Activated CD4-positive, alpha-beta memory T cell treated with anti-CD3 and anti-CD28 coated beads, Interleukin-2, amount 10 ng/mL, durations not matched to agents 7 days and 5 days (primary cell): Measurements from ENCODE around the gene SCARF2. TPM values are rescaled to one million over a fixed set of nuclear protein-coding genes. Genes with fewer than 3 reads are reported as not detected.

ENCODE experiments used
- CTCF ChIA-PET: fragments of 350-600 bp; sonication (Branson Sonifier 250); formaldehyde crosslinking; loops from one replicate; lab custom pipeline; 2021; ENCODE audit warnings: antibody characterized with exemption, inconsistent platforms; lab: Charles Lee
- POLR2A ChIA-PET: fragments of 350-600 bp; sonication (Branson Sonifier 250); formaldehyde crosslinking; loops from one replicate; lab custom pipeline; 2021; ENCODE audit warnings: antibody characterized with exemption; lab: Charles Lee
- DNase-seq: peaks from one replicate; pipeline ENCODE4 v3.0.0-alpha.2; 2020
- H3K27ac Mint-ChIP-seq: one replicate; pipeline ENCODE4 v1.8.0; 2021; ENCODE audit warnings: mild to moderate bottlenecking, mixed read lengths
- H3K27me3 Mint-ChIP-seq: one replicate; pipeline ENCODE4 v1.8.0; 2021; ENCODE audit warnings: mixed read lengths
- H3K36me3 Mint-ChIP-seq: one replicate; pipeline ENCODE4 v1.8.0; 2021; ENCODE audit warnings: low read depth, mixed read lengths
- H3K4me1 Mint-ChIP-seq: one replicate; pipeline ENCODE4 v1.8.0; 2021; ENCODE audit warnings: mixed read lengths
- H3K4me3 Mint-ChIP-seq: one replicate; pipeline ENCODE4 v1.8.0; 2021; ENCODE audit warnings: mild to moderate bottlenecking, mixed read lengths
- H3K9me3 Mint-ChIP-seq: one replicate; pipeline ENCODE4 v1.8.0; 2021; ENCODE audit warnings: mixed read lengths
- total RNA-seq, 2 experiments: library from RNA; stranded (reverse); gene quantifications; one replicate each; pipeline ENCODE4 v1.2.3, GENCODE V29; 2021

SCARF2 gene
- total RNA-seq, 2 experiments from 2014 or later, result 1.1 to 1.2 TPM

GRCh38 chr22:20442485-20443284 is 5.1 kb upstream of the SCARF2 start:
- H3K36me3 Mint-ChIP-seq, result peaks cover 22% of the 10 kb centered on the region
- H3K4me3 Mint-ChIP-seq, result no peak overlapping the region
- H3K4me1 Mint-ChIP-seq, result no peaks in the 10 kb centered on the region
- DNase-seq, result no peak
- peaks cover 9% of the 10 kb centered on the region for H3K27me3 Mint-ChIP-seq
- ChIA-PET POLR2A (no interaction called here), CTCF (interaction anchor here (1.3 kb wide), 1 partner anchor 14 kb away, joined by 5 read pairs; no protein-coding TSS in a partner anchor)
- H3K27ac Mint-ChIP-seq, result no peak overlapping the region
- no peaks in the 10 kb centered on the region for H3K9me3 Mint-ChIP-seq

- H3K27ac Mint-ChIP-seq, result no peak overlapping the region
- peaks cover 15% of the 10 kb centered on the region for H3K27me3 Mint-ChIP-seq
- ChIA-PET POLR2A (interaction anchor here (1.4 kb wide), 1 partner anchor 66 kb away, joined by 4 read pairs; the partner anchor contains the start of gene MED15), CTCF (interaction anchor here (1.2 to 1.3 kb wide), 2 partner anchors 14 to 53 kb away, joined by 3 to 5 read pairs; partner anchors contain the start of gene KLHL22)
- no peak overlapping the region for H3K4me3 Mint-ChIP-seq
- peaks cover 6% of the 10 kb centered on the region for H3K4me1 Mint-ChIP-seq
- peaks cover 19% of the 10 kb centered on the region for H3K36me3 Mint-ChIP-seq
- DNase-seq, result no peak
- no peaks in the 10 kb centered on the region for H3K9me3 Mint-ChIP-seq
Measured at GRCh38 chr22:20441631-20442484, 4.2 kb upstream of the SCARF2 start.

- peaks cover 20% of the 10 kb centered on the region for H3K27me3 Mint-ChIP-seq
- no peak overlapping the region for H3K27ac Mint-ChIP-seq
- CTCF ChIA-PET, result interaction anchor here (1.2 kb wide), 1 partner anchor 54 kb away, joined by 3 read pairs; the partner anchor contains the start of gene KLHL22
Measured at GRCh38 chr22:20440637-20441591, 3.3 kb upstream of the SCARF2 start.

GRCh38 chr22:20439928-20440575 is 2.4 kb upstream of the SCARF2 start:
- H3K4me3 Mint-ChIP-seq, result no peak overlapping the region
- CTCF ChIA-PET, result interaction anchor here (0.5 kb wide), 1 partner anchor 23 kb away, joined by 4 read pairs; no protein-coding TSS in a partner anchor
- H3K4me1 Mint-ChIP-seq, result peaks cover 11% of the 10 kb centered on the region
- H3K27ac Mint-ChIP-seq, result no peak overlapping the region
- peaks cover 28% of the 10 kb centered on the region for H3K27me3 Mint-ChIP-seq
- H3K36me3 Mint-ChIP-seq, result peaks cover 14% of the 10 kb centered on the region
- no peak for DNase-seq
- no peaks in the 10 kb centered on the region for H3K9me3 Mint-ChIP-seq
- POLR2A ChIA-PET, result interaction anchor here (1.4 kb wide), 1 partner anchor 67 kb away, joined by 4 read pairs; the partner anchor contains the start of gene MED15

More at GRCh38 chr22:20440637-20441591, 3.3 kb upstream of the SCARF2 start:
- DNase-seq, result no peak
- peaks cover 9% of the 10 kb centered on the region for H3K4me1 Mint-ChIP-seq
- POLR2A ChIA-PET, result interaction anchor here (1.4 kb wide), 1 partner anchor 67 kb away, joined by 4 read pairs; the partner anchor contains the start of gene MED15
- H3K4me3 Mint-ChIP-seq, result no peak overlapping the region
- peaks cover 14% of the 10 kb centered on the region for H3K36me3 Mint-ChIP-seq
- H3K9me3 Mint-ChIP-seq, result no peaks in the 10 kb centered on the region

GRCh38 chr22:20439556-20439927 is 1.9 kb upstream of the SCARF2 start:
- H3K36me3 Mint-ChIP-seq, result peaks cover 13% of the 10 kb centered on the region

GRCh38 chr22:20438678-20439492 is 1.3 kb upstream of the SCARF2 start:
- POLR2A ChIA-PET, result no interaction called here
- no peaks in the 10 kb centered on the region for H3K9me3 Mint-ChIP-seq
- H3K4me3 Mint-ChIP-seq, result no peak overlapping the region
- H3K4me1 Mint-ChIP-seq, result peaks cover 11% of the 10 kb centered on the region
- CTCF ChIA-PET, result interaction anchor here (0.6 kb wide), 1 partner anchor 21 kb away, joined by 4 read pairs; no protein-coding TSS in a partner anchor
- no peak overlapping the region for H3K27ac Mint-ChIP-seq
- peaks cover 40% of the 10 kb centered on the region for H3K27me3 Mint-ChIP-seq
- no peak for DNase-seq
- peaks cover 11% of the 10 kb centered on the region for H3K36me3 Mint-ChIP-seq

More at GRCh38 chr22:20439556-20439927, 1.9 kb upstream of the SCARF2 start:
- peaks cover 11% of the 10 kb centered on the region for H3K4me1 Mint-ChIP-seq
- DNase-seq, result no peak
- no peak overlapping the region for H3K4me3 Mint-ChIP-seq
- H3K27me3 Mint-ChIP-seq, result peaks cover 33% of the 10 kb centered on the region
- H3K9me3 Mint-ChIP-seq, result no peaks in the 10 kb centered on the region
- POLR2A ChIA-PET, result no interaction called here
- CTCF ChIA-PET, result interaction anchor here (0.5 kb wide), 1 partner anchor 22 kb away, joined by 4 read pairs; no protein-coding TSS in a partner anchor
- no peak overlapping the region for H3K27ac Mint-ChIP-seq

- Mint-ChIP-seq H3K27me3 (peaks cover 42% of the 10 kb centered on the region), H3K27ac (no peak overlapping the region), H3K4me1 (peaks cover 11% of the 10 kb centered on the region), H3K36me3 (peaks cover 11% of the 10 kb centered on the region), H3K4me3 (no peak overlapping the region), H3K9me3 (no peaks in the 10 kb centered on the region)
- no peak for DNase-seq
- POLR2A ChIA-PET, result no interaction called here
- CTCF ChIA-PET, result no interaction called here
Measured at GRCh38 chr22:20438427-20438677, 727 bp upstream of the SCARF2 start.

- H3K4me1 Mint-ChIP-seq, result peaks cover 12% of the 10 kb centered on the region
- DNase-seq, result no peak
- POLR2A ChIA-PET, result no interaction called here
Measured at GRCh38 chr22:20436768-20437612, 635 bp downstream of the SCARF2 start.

GRCh38 chr22:20436307-20436767 is 1.3 kb downstream of the SCARF2 start:
- no peak for DNase-seq
- ChIA-PET CTCF (no interaction called here), POLR2A (no interaction called here)
- no peak overlapping the region for H3K27ac Mint-ChIP-seq
- H3K27me3 Mint-ChIP-seq, result peaks cover 58% of the 10 kb centered on the region
- peak overlapping the region; percentile 24 for H3K4me3 Mint-ChIP-seq
- H3K9me3 Mint-ChIP-seq, result no peaks in the 10 kb centered on the region
- peaks cover 3% of the 10 kb centered on the region for H3K36me3 Mint-ChIP-seq
- peaks cover 14% of the 10 kb centered on the region for H3K4me1 Mint-ChIP-seq

More at GRCh38 chr22:20436768-20437612, 635 bp downstream of the SCARF2 start:
- CTCF ChIA-PET, result no interaction called here
- Mint-ChIP-seq H3K9me3 (no peaks in the 10 kb centered on the region), H3K27ac (no peak overlapping the region), H3K36me3 (peaks cover 3% of the 10 kb centered on the region), H3K4me3 (peak overlapping the region; percentile 25), H3K27me3 (peaks cover 55% of the 10 kb centered on the region)

GRCh38 chr22:20435436-20436306 is 2.0 kb downstream of the SCARF2 start:
- Mint-ChIP-seq H3K9me3 (no peaks in the 10 kb centered on the region), H3K4me1 (peaks cover 17% of the 10 kb centered on the region), H3K27ac (no peak overlapping the region), H3K4me3 (no peak overlapping the region), H3K27me3 (peaks cover 62% of the 10 kb centered on the region), H3K36me3 (peaks cover 3% of the 10 kb centered on the region)
- no peak for DNase-seq
- CTCF ChIA-PET, result no interaction called here
- POLR2A ChIA-PET, result no interaction called here
